ENCODE results near the gene CLRN1. TPM values are rescaled to one million over a fixed set of nuclear protein-coding genes. Genes with fewer than 3 reads are reported as not detected.

Gene CLRN1
- total RNA-seq, 2 donors from 2014 or later = not detected

DNA sequence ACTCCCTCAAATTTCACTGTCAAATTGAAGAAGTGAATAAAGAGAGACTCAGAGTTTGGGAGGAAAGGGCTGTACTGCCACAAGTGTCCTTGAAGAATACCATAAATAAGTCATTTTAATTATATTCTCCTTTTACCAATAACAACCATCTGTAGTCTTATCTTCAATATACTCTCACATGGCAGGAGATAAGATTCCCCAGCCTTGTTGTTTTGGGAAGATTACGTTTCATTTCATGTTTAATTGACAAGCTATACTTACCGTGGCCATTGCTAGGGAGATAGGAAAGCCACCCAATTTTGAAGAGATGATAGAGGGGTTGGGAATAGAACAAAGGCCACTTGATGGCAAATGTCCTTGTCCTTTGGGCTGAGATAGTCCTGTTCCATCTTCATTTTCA lies 69.5 kb downstream of the CLRN1 start:
- no peak for DNase-seq (ENCODE audit: low spot score)
- Histone ChIP-seq H3K36me3 (no peaks in the 10 kb centered on the region), H3K4me1 (no peaks in the 10 kb centered on the region), H3K9me3 (no peaks in the 10 kb centered on the region), H3K27me3 (no peaks in the 10 kb centered on the region), H3K4me3 (no peak overlapping the region), H3K27ac (no peak overlapping the region)
- TF ChIP-seq, protein P1, sequence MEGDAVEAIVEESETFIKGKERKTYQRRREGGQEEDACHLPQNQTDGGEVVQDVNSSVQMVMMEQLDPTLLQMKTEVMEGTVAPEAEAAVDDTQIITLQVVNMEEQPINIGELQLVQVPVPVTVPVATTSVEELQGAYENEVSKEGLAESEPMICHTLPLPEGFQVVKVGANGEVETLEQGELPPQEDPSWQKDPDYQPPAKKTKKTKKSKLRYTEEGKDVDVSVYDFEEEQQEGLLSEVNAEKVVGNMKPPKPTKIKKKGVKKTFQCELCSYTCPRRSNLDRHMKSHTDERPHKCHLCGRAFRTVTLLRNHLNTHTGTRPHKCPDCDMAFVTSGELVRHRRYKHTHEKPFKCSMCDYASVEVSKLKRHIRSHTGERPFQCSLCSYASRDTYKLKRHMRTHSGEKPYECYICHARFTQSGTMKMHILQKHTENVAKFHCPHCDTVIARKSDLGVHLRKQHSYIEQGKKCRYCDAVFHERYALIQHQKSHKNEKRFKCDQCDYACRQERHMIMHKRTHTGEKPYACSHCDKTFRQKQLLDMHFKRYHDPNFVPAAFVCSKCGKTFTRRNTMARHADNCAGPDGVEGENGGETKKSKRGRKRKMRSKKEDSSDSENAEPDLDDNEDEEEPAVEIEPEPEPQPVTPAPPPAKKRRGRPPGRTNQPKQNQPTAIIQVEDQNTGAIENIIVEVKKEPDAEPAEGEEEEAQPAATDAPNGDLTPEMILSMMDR (IDR thresholded peaks at IDR 0.05) = no peak

DNA sequence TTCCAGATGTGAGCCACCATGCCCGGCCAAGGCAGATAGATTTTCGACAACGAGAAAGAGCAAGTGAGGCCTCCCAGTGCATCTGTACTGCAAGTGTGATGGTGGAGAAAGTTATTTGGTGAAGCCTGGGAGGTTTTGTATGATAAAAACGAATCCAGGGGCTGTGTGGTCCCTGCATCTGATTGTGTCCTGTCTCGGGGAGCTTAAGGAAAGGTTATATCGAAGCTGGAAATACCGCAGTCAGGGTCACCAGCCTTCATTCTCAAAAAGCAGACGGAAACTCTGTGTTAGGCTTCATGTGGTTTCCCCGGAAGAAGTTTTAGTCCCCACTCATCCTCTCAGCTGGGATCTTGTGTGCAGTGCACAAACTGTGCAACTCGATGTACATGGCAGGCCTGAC lies 70.7 kb downstream of the CLRN1 start:
- no peaks in the 10 kb centered on the region for H3K9me3 ChIP-seq
- TF ChIP-seq, protein P1 (IDR thresholded peaks at IDR 0.05) = no peak
- no peaks in the 10 kb centered on the region for H3K27me3 ChIP-seq
- no peaks in the 10 kb centered on the region for H3K36me3 ChIP-seq
- DNase-seq (ENCODE audit: low spot score) = no peak
- no peak overlapping the region for H3K4me3 ChIP-seq
- no peak overlapping the region for H3K27ac ChIP-seq
- no peaks in the 10 kb centered on the region for H3K4me1 ChIP-seq

DNA sequence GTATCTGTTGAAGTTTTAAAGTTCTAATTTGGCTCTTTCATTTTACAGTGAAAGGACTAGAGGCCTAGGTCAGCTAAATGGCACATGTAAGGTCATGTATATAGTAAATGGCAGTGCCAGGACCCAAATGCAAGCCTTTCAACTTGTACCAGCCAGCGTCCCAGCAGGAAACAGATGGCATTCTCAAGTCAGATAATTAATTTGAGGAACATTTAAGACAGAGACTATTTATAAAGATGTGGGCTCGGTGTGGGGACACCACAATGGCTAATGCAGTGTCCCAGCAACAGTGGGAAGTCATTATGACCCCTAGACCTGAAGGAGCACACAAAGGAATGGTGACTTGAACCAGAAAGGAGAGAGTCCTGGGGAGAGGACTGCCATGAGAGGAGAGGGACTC lies 73.4 kb downstream of the CLRN1 start:
- Histone ChIP-seq H3K36me3 (no peaks in the 10 kb centered on the region), H3K4me3 (no peak overlapping the region), H3K4me1 (no peaks in the 10 kb centered on the region), H3K27me3 (no peaks in the 10 kb centered on the region), H3K27ac (no peak overlapping the region), H3K9me3 (no peaks in the 10 kb centered on the region)
- TF ChIP-seq, protein P1 (IDR thresholded peaks at IDR 0.05) = no peak
- DNase-seq (ENCODE audit: low spot score) = no peak

GRCh38 chr3:150898046-150898754 lies 74.3 kb downstream of the CLRN1 start:
- DNase-seq (ENCODE audit: low spot score) = no peak
- no peak overlapping the region for H3K27ac ChIP-seq
- TF ChIP-seq, protein P1 (IDR thresholded peaks at IDR 0.05) = no peak
- H3K4me1 ChIP-seq = no peaks in the 10 kb centered on the region
- no peaks in the 10 kb centered on the region for H3K27me3 ChIP-seq
- no peaks in the 10 kb centered on the region for H3K36me3 ChIP-seq
- H3K9me3 ChIP-seq = no peaks in the 10 kb centered on the region
- no peak overlapping the region for H3K4me3 ChIP-seq

- Histone ChIP-seq H3K27me3 (no peaks in the 10 kb centered on the region), H3K27ac (no peak overlapping the region), H3K4me3 (no peak overlapping the region), H3K36me3 (no peaks in the 10 kb centered on the region), H3K9me3 (no peaks in the 10 kb centered on the region), H3K4me1 (no peaks in the 10 kb centered on the region)
- DNase-seq (ENCODE audit: low spot score) = no peak
- TF ChIP-seq, protein P1 (IDR thresholded peaks at IDR 0.05) = no peak
Observed at GRCh38 chr3:150897592-150897991, 74.9 kb downstream of the CLRN1 start.

GRCh38 chr3:150890831-150891230 lies 81.7 kb downstream of the CLRN1 start:
- no peak for DNase-seq (ENCODE audit: low spot score)
- H3K4me1 ChIP-seq = no peaks in the 10 kb centered on the region
- TF ChIP-seq, protein P1 (IDR thresholded peaks at IDR 0.05) = no peak
- no peaks in the 10 kb centered on the region for H3K27me3 ChIP-seq
- no peaks in the 10 kb centered on the region for H3K9me3 ChIP-seq
- no peaks in the 10 kb centered on the region for H3K36me3 ChIP-seq
- H3K27ac ChIP-seq = no peak overlapping the region
- no peak overlapping the region for H3K4me3 ChIP-seq
